MM.1S (cell line): ENCODE measurements around the gene KCNH1.

Experiments
- EZH2phosphoT487 ChIP-seq: fragments of 300-600 bp; sonication (generic); IDR thresholded peaks from 2 replicates; pipeline ENCODE4 v1.6.1; 2018; ENCODE audit warnings: antibody characterized with exemption, low read length
- TF ChIP-seq, protein P1 (sequence below): fragments of 300-600 bp; sonication (generic); IDR thresholded peaks from 2 replicates; pipeline ENCODE4 v1.5.1; 2016; ENCODE audit warnings: antibody characterized with exemption, low read length, mixed read lengths

DNA sequence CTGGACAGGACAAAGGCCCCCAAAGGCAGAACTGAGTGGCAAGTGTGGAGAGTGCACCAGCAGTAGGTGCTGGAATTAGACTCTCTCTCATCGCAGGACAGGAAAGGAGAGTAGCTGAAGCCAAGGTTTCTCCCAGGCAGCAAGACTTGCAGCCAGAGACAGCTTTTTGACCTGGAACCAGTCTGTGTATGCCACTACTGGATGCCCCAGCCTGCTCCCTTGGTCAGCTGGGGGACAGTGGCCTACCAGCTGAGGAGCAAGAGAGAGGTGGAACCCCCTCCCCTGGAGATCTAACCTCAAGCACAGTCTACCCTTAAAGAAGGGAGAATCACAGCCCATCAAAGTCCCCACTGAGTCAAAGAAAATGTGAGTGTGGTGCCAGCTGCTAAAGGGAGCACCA lies 375.7 kb downstream of the KCNH1 start:
- TF ChIP-seq, protein P1, sequence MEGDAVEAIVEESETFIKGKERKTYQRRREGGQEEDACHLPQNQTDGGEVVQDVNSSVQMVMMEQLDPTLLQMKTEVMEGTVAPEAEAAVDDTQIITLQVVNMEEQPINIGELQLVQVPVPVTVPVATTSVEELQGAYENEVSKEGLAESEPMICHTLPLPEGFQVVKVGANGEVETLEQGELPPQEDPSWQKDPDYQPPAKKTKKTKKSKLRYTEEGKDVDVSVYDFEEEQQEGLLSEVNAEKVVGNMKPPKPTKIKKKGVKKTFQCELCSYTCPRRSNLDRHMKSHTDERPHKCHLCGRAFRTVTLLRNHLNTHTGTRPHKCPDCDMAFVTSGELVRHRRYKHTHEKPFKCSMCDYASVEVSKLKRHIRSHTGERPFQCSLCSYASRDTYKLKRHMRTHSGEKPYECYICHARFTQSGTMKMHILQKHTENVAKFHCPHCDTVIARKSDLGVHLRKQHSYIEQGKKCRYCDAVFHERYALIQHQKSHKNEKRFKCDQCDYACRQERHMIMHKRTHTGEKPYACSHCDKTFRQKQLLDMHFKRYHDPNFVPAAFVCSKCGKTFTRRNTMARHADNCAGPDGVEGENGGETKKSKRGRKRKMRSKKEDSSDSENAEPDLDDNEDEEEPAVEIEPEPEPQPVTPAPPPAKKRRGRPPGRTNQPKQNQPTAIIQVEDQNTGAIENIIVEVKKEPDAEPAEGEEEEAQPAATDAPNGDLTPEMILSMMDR = no peak
- no peak for TF ChIP-seq EZH2phosphoT487
